CD4-positive, alpha-beta T cell treated with Interleukin-21 for 1 hour (primary cell): ENCODE measurements around the gene SLC27A1.
A peak's percentile ranks its signal among the peaks of the same experiment; 100 is the strongest.

Experiments
- DNase-seq: peaks from one replicate; pipeline ENCODE4 v3.0.0-alpha.2; 2020

Gene SLC27A1

GRCh38 chr19:17470068-17470841 lies at the start of gene SLC27A1:
SLC27A1 (plus strand) TSS chr19:17470524; CDS start chr19:17470541, 17 bp downstream.
- peak; percentile 94 for DNase-seq

- DNase-seq: no peak
Measured at GRCh38 chr19:17421942-17422341, 48.4 kb upstream of the SLC27A1 start.

GRCh38 chr19:17423429-17424208 lies 46.7 kb upstream of the SLC27A1 start:
- DNase-seq: no peak

GRCh38 chr19:17424743-17425365 lies 45.5 kb upstream of the SLC27A1 start:
- peak; percentile 21 for DNase-seq

- DNase-seq: no peak
Measured at GRCh38 chr19:17429641-17430113, 40.6 kb upstream of the SLC27A1 start.

- DNase-seq: no peak
Measured at GRCh38 chr19:17431417-17431816, 38.9 kb upstream of the SLC27A1 start.

GRCh38 chr19:17435218-17435617 lies 35.1 kb upstream of the SLC27A1 start:
- DNase-seq: no peak

- DNase-seq: no peak
Measured at GRCh38 chr19:17436094-17436873, 34.0 kb upstream of the SLC27A1 start.

- no peak for DNase-seq
Measured at GRCh38 chr19:17436874-17437267, 33.5 kb upstream of the SLC27A1 start.

GRCh38 chr19:17441241-17442021 lies 28.9 kb upstream of the SLC27A1 start:
- DNase-seq: peak; percentile 19

GRCh38 chr19:17445526-17446165 lies 24.7 kb upstream of the SLC27A1 start:
- DNase-seq: no peak

GRCh38 chr19:17447704-17448130 lies 22.6 kb upstream of the SLC27A1 start:
- no peak for DNase-seq

GRCh38 chr19:17448131-17448967 lies 22.0 kb upstream of the SLC27A1 start, which contains the start of gene TMEM221:
TMEM221 (minus strand) TSS chr19:17448668; CDS start chr19:17448462, 206 bp downstream.
- DNase-seq: peak; percentile 62

- DNase-seq: no peak
Measured at GRCh38 chr19:17450264-17451075, 19.9 kb upstream of the SLC27A1 start.

- no peak for DNase-seq
Measured at GRCh38 chr19:17451820-17452219, 18.5 kb upstream of the SLC27A1 start.

GRCh38 chr19:17454576-17455071 lies 15.7 kb upstream of the SLC27A1 start:
- no peak for DNase-seq

GRCh38 chr19:17455308-17456123 lies 14.8 kb upstream of the SLC27A1 start:
- no peak for DNase-seq

GRCh38 chr19:17456127-17456526 lies 14.2 kb upstream of the SLC27A1 start:
- no peak for DNase-seq
